HL-60/S4 (cell line): ENCODE measurements around the gene ATP5F1C.

Source experiments
- in situ Hi-C: fragments of 300-500 bp; cut with MboI; formaldehyde crosslinking; loops from 2 replicates; pipeline ENCODE4 v1.14.3; 2022; ENCODE audit warnings: low sequenced_read_pairs

ATP5F1C gene

DNA sequence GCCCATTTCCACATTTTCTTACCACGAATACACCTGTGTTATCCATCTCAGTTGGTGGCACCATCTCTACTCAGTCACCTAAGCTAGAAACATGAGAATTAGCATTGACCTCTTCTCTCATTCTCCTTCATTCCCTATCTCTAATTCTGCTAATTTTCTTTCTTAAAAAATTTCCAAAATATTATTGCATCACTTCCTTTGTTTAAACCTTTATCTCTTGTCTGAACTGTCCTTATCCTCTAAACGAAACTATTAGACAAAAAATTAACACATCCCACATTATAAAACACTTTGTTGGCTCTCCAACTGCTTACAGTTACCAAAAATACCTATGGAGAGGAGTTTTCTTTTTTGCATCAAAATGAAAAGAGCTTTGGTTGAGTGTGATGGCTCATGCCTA is 48.6 kb downstream of the ATP5F1C start:
- in situ Hi-C loops, result no loop called here

DNA sequence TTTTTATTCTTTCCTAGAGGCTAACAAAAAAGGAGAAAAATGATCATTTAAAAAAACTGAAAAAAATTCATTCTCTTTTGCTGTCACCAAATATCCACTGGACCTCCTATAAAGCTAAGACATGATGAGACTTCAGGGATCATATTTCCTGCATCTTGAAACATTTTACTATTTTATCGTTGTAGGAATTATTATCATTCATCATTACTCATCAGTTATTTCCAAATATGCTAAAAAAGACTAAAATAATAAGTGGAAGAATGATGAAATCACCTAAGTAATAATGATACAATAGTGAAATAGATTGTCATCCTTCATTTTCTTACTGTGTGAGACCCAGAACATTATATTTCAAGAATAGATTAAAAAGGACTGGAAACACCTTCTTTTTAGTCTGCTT is 58.6 kb downstream of the ATP5F1C start:
- in situ Hi-C loops, result no loop called here

DNA sequence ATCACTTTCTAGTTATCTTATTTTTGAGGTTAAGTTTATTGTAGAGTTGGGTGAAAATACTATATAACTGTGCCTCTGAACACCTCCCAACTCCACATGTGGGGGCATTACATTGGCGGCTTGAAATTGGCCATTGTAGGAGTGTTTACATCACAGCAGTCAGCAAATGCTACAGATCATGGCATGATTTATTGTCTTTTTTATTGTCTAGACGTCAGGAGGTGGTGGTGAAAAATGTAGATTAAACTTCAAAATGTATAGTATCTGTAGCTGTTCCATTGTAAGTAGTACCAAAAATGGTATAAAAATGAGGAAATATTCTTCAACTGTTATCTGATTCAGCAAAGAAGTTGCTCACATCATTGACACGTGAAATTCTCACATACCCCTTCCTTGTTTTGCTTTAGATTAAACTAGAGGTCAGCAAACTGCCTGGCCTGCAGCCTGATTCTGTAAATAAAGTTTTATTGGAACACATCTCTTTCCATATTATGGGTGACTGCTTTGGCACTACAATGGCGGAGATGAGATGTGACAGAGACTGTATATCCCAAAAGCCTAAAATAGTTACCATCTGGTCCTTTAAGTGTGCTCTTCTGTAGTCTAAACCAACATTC is 65.4 kb downstream of the ATP5F1C start:
- in situ Hi-C loops, result loop anchor here (25.0 kb wide), 1 partner anchor 1359 kb away; no protein-coding TSS in a partner anchor

DNA sequence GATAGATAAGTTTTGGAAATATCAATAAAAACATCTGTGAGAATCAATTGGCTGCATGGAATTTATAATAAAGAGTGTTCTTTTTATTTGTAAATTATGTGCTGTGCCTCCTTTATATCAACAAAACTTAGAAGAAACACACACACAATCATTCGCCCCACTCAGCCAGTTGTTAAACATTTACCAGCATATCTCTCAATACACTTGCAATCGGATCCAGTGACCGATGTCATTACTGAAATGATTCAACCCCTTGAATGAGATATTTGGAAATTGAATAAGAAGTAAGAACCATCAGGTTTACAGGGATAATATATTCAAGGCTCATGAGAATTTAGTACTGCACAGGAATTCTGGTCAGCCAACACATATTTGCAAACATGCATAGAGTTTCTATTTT is 65.9 kb downstream of the ATP5F1C start:
- in situ Hi-C loops, result loop anchor here (25.0 kb wide), 1 partner anchor 1358 kb away; no protein-coding TSS in a partner anchor

DNA sequence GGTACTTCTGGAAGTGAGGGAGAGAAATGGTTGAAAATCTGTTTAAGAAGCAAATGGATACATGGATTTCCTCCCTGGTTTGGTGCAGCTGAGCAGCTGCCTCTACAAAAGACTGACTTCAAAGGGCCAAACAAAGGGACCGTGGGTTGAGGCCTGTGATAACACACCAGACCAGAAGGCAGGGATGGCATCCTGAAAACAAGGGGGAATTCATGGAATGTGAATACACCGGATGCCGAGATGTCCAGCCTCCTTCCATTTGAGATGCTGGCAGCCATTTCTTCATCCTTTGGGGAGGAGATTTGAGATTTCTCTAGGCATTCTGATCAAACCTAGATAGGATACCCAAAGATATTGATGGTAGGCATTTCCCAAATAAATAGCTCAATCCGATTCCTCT is 67.2 kb downstream of the ATP5F1C start:
- in situ Hi-C loops, result loop anchor here (25.0 kb wide), 1 partner anchor 1357 kb away; no protein-coding TSS in a partner anchor

DNA sequence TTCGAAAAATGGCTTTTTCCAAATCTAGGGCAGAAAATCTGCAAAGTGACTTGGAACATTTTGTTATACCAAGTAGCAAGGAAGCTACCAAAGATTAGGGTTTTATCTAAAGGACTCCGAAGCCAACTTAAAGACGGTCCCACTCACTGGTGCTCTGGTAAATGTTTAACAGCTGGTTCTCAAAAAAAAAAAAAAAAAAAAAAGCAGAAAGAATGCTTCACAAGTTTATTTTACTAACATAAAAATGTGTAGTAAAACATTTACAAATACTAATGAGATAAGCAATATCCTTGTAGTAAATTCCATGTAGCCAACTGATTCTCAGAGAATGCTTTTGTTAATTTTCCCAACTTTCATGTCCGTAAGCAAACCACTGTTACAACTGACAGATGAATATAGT is 68.7 kb downstream of the ATP5F1C start:
- in situ Hi-C loops, result loop anchor here (25.0 kb wide), 1 partner anchor 1356 kb away; no protein-coding TSS in a partner anchor

DNA sequence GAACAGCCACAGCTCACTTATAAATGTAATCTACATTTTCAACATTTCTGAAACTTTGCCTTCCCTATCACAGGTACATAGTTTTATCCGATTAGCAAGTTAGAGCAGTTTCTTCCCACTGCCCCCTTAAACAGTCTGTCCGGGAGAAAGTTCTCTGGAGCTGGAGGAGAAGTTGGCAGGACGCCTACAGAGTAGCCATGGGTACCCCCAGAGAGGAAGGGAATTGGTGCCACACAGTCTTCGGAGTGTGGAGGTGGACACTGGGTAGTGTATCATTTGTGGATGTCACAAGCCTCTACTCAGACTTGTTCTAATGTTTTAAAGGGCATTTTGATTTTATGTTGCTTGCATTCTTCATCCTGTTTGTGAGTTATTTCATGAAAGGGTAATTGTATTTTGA is 69.3 kb downstream of the ATP5F1C start:
- in situ Hi-C loops, result loop anchor here (25.0 kb wide), 1 partner anchor 1355 kb away; no protein-coding TSS in a partner anchor
